SK-N-SH treated with all-trans-retinoic acid at 6 μM for 48 hours (cell line): ENCODE measurements around the gene TMEM181.

Experiments
- ATAC-seq: fragments of 200-7000 bp; cut with Tn5 transposase; 3 replicates; pipeline ENCODE4 v1.9.1; 2020; ENCODE audit warnings: mild to moderate bottlenecking, moderate library complexity
- BACH2 ChIP-seq: fragments of 250-450 bp; sonication (Bioruptor Pico); IDR thresholded peaks from 2 replicates; pipeline ENCODE4 v1.9.0; 2021; ENCODE audit warnings: mild to moderate bottlenecking, borderline replicate concordance
- CSDC2 ChIP-seq: fragments of 250-450 bp; sonication (Bioruptor Pico); IDR thresholded peaks from 2 replicates; pipeline ENCODE4 v1.5.0; 2020; ENCODE audit warnings: mild to moderate bottlenecking, moderate library complexity
- ESRRG ChIP-seq: fragments of 250-450 bp; sonication (Bioruptor Pico); IDR thresholded peaks from 2 replicates; pipeline ENCODE4 v1.6.1; 2021; ENCODE audit warnings: mild to moderate bottlenecking
- GLIS3 ChIP-seq: fragments of 250-450 bp; sonication (Bioruptor Pico); IDR thresholded peaks from 2 replicates; pipeline ENCODE4 v1.5.0; 2020; ENCODE audit warnings: mild to moderate bottlenecking, moderate library complexity
- ISL1 ChIP-seq: fragments of 250-450 bp; sonication (Bioruptor Pico); IDR thresholded peaks from 2 replicates; pipeline ENCODE4 v2.1.2; 2022; ENCODE audit warnings: mild to moderate bottlenecking, moderate library complexity
- PATZ1 ChIP-seq: fragments of 250-450 bp; sonication (Bioruptor Pico); IDR thresholded peaks from 2 replicates; pipeline ENCODE4 v1.8.0; 2020; ENCODE audit warnings: mild to moderate bottlenecking, moderate library complexity, borderline replicate concordance
- PPARA ChIP-seq: fragments of 250-450 bp; sonication (Bioruptor Pico); IDR thresholded peaks from 2 replicates; pipeline ENCODE4 v1.5.0; 2020; ENCODE audit warnings: mild to moderate bottlenecking, borderline replicate concordance
- RARB ChIP-seq: fragments of 250-450 bp; sonication (Bioruptor Pico); IDR thresholded peaks from 2 replicates; pipeline ENCODE4 v1.8.0; 2021; ENCODE audit warnings: mild to moderate bottlenecking, moderate library complexity
- TCF4 ChIP-seq: fragments of 250-450 bp; sonication (Bioruptor Pico); IDR thresholded peaks from 2 replicates; pipeline ENCODE4 v1.8.0; 2021; ENCODE audit warnings: mild to moderate bottlenecking, moderate library complexity, borderline replicate concordance
- TOX ChIP-seq: fragments of 250-450 bp; sonication (Bioruptor Pico); IDR thresholded peaks from 2 replicates; pipeline ENCODE4 v1.8.0; 2021; ENCODE audit warnings: mild to moderate bottlenecking, moderate library complexity, borderline replicate concordance
- ZC3H10 ChIP-seq: fragments of 250-450 bp; sonication (Bioruptor Pico); IDR thresholded peaks from 2 replicates; pipeline ENCODE4 v1.5.1; 2021; ENCODE audit warnings: mild to moderate bottlenecking, moderate library complexity
- ZFP3 ChIP-seq: fragments of 250-450 bp; sonication (Bioruptor Pico); IDR thresholded peaks from 2 replicates; pipeline ENCODE4 v1.5.0; 2020; ENCODE audit warnings: mild to moderate bottlenecking, moderate library complexity
- ZFP30 ChIP-seq: fragments of 450-650 bp; formaldehyde crosslinking; IDR thresholded peaks from 2 replicates; pipeline ENCODE4 v1.5.0; 2022; ENCODE audit warnings: mild to moderate bottlenecking, moderate library complexity
- ZNF565 ChIP-seq: fragments of 450-650 bp; formaldehyde crosslinking; conservative IDR thresholded peaks from 2 replicates; pipeline ENCODE4 v1.5.0; 2020; ENCODE audit warnings: low read depth, mild to moderate bottlenecking, moderate library complexity
- ZNF70 ChIP-seq: fragments of 450-650 bp; formaldehyde crosslinking; IDR thresholded peaks from 2 replicates; pipeline ENCODE4 v1.5.0; 2020; ENCODE audit warnings: mild to moderate bottlenecking, moderate library complexity
- ZNF8 ChIP-seq: fragments of 450-650 bp; formaldehyde crosslinking; IDR thresholded peaks from 2 replicates; pipeline ENCODE4 v1.5.0; 2020; ENCODE audit warnings: mild to moderate bottlenecking, moderate library complexity
- TF ChIP-seq, protein P1 (sequence below): fragments of 250-450 bp; sonication (Bioruptor Pico); IDR thresholded peaks from 2 replicates; pipeline ENCODE4 v1.8.0; 2021; ENCODE audit warnings: low read depth, mild to moderate bottlenecking, moderate library complexity, borderline replicate concordance
- TF ChIP-seq, protein P2 (sequence below): fragments of 250-450 bp; sonication (Bioruptor Pico); IDR thresholded peaks from 2 replicates; pipeline ENCODE4 v1.5.1; 2021; ENCODE audit warnings: mild to moderate bottlenecking, moderate library complexity
- TF ChIP-seq, protein P3 (sequence below): fragments of 250-450 bp; sonication (Bioruptor Pico); IDR thresholded peaks from 2 replicates; pipeline ENCODE4 v1.5.0; 2020; ENCODE audit warnings: mild to moderate bottlenecking, moderate library complexity

The TMEM181 gene

DNA sequence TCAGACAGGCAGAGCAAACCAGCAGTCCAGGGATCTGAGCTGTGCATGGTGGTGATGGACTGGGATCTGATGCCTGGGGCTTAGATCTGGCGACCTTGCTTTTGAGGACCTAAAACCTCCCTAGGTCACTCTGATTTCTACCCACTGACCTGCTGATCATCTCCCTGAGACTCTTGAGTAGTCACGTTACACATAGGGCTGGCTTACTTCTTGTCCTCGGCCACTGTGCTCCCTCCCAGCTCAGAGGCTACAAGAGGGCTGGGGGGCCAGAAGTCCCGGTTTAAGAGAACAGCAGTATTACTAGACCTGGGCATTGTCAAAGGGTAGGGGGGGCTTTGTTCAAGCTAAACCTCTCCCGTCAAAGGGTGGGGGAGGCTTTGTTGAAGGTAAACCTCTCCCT lies 79.2 kb downstream of the TMEM181 start:
- no peak for ATAC-seq
- no peak for TF ChIP-seq ZC3H10 (CRISPR knock-in tag)
- TF ChIP-seq TOX (CRISPR knock-in tag) = no peak
- TF ChIP-seq, all 23 proteins: peak for 0

DNA sequence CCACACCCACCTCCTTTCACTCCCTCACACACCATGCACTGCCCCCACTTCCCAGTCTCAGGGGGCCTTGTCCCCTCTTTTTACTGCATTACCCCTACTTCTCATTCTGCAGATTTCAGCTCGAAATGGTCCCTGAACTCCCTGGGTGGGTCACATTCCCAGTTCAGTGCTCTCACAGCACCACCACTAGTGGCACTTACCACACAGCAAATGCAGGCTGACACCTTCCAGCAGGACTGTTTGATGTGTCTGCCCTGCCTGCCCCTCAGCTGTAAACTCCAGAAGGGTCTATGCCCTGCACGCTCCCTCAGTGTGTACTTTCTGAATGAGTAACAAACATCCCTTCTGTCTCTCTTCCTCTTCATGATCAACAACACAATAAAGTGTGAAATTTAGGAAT lies 80.6 kb downstream of the TMEM181 start:
- TF ChIP-seq RARB (no peak), ESRRG (CRISPR knock-in tag) (no peak), ZFP3 (CRISPR knock-in tag) (no peak), TCF4 (CRISPR knock-in tag) (no peak), ZNF70 (CRISPR knock-in tag) (no peak), PPARA (no peak), ZNF565 (CRISPR knock-in tag) (no peak), GLIS3 (no peak), ZC3H10 (CRISPR knock-in tag) (no peak), TOX (CRISPR knock-in tag) (no peak), PATZ1 (CRISPR knock-in tag) (no peak), ZNF8 (CRISPR knock-in tag) (no peak), BACH2 (CRISPR knock-in tag) (no peak), ZFP30 (CRISPR knock-in tag) (no peak), ISL1 (CRISPR knock-in tag) (no peak)
- TF ChIP-seq, protein P1, sequence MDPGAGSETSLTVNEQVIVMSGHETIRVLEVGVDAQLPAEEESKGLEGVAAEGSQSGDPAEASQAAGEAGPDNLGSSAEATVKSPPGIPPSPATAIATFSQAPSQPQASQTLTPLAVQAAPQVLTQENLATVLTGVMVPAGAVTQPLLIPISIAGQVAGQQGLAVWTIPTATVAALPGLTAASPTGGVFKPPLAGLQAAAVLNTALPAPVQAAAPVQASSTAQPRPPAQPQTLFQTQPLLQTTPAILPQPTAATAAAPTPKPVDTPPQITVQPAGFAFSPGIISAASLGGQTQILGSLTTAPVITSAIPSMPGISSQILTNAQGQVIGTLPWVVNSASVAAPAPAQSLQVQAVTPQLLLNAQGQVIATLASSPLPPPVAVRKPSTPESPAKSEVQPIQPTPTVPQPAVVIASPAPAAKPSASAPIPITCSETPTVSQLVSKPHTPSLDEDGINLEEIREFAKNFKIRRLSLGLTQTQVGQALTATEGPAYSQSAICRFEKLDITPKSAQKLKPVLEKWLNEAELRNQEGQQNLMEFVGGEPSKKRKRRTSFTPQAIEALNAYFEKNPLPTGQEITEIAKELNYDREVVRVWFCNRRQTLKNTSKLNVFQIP = no peak
- TF ChIP-seq, protein P2, sequence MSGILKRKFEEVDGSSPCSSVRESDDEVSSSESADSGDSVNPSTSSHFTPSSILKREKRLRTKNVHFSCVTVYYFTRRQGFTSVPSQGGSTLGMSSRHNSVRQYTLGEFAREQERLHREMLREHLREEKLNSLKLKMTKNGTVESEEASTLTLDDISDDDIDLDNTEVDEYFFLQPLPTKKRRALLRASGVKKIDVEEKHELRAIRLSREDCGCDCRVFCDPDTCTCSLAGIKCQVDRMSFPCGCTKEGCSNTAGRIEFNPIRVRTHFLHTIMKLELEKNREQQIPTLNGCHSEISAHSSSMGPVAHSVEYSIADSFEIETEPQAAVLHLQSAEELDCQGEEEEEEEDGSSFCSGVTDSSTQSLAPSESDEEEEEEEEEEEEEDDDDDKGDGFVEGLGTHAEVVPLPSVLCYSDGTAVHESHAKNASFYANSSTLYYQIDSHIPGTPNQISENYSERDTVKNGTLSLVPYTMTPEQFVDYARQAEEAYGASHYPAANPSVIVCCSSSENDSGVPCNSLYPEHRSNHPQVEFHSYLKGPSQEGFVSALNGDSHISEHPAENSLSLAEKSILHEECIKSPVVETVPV (CRISPR knock-in tag) = no peak
- TF ChIP-seq, protein P3, sequence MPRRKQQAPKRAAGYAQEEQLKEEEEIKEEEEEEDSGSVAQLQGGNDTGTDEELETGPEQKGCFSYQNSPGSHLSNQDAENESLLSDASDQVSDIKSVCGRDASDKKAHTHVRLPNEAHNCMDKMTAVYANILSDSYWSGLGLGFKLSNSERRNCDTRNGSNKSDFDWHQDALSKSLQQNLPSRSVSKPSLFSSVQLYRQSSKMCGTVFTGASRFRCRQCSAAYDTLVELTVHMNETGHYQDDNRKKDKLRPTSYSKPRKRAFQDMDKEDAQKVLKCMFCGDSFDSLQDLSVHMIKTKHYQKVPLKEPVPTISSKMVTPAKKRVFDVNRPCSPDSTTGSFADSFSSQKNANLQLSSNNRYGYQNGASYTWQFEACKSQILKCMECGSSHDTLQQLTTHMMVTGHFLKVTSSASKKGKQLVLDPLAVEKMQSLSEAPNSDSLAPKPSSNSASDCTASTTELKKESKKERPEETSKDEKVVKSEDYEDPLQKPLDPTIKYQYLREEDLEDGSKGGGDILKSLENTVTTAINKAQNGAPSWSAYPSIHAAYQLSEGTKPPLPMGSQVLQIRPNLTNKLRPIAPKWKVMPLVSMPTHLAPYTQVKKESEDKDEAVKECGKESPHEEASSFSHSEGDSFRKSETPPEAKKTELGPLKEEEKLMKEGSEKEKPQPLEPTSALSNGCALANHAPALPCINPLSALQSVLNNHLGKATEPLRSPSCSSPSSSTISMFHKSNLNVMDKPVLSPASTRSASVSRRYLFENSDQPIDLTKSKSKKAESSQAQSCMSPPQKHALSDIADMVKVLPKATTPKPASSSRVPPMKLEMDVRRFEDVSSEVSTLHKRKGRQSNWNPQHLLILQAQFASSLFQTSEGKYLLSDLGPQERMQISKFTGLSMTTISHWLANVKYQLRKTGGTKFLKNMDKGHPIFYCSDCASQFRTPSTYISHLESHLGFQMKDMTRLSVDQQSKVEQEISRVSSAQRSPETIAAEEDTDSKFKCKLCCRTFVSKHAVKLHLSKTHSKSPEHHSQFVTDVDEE = no peak

GRCh38 chr6:158642097-158642601 lies 82.3 kb downstream of the TMEM181 start:
- peak; percentile 68 for ATAC-seq
- TF ChIP-seq ISL1 (CRISPR knock-in tag) (peak; percentile 83), RARB (peak; percentile 47; the same call in 1 of the 2 replicates), ZFP30 (CRISPR knock-in tag) (no peak), TCF4 (CRISPR knock-in tag) (peak; percentile 70; the same call in 1 of the 2 replicates), CSDC2 (CRISPR knock-in tag) (0 out of 2 replicates have a peak, but pooled peaks have one; percentile 7), ZC3H10 (CRISPR knock-in tag) (peak; percentile 59; the same call in 1 of the 2 replicates), PATZ1 (CRISPR knock-in tag) (0 out of 2 replicates have a peak, but pooled peaks have one; percentile 49)
- TF ChIP-seq, protein P3 = no peak

More for the DNA sequence above, 80.6 kb downstream of the TMEM181 start:
- no peak for ATAC-seq
